VCaP (cell line): ENCODE measurements around the gene SNX24.

Source experiments
- H3K27ac ChIP-seq: fragments of 450-650 bp; 2 replicates; pipeline ENCODE4 v1.5.1; 2017
- TF ChIP-seq, protein P1 (sequence below): fragments of 450-650 bp; conservative IDR thresholded peaks from 2 replicates; pipeline ENCODE4 v1.5.1; 2017; ENCODE audit warnings: mild to moderate bottlenecking, moderate library complexity

Gene SNX24

DNA sequence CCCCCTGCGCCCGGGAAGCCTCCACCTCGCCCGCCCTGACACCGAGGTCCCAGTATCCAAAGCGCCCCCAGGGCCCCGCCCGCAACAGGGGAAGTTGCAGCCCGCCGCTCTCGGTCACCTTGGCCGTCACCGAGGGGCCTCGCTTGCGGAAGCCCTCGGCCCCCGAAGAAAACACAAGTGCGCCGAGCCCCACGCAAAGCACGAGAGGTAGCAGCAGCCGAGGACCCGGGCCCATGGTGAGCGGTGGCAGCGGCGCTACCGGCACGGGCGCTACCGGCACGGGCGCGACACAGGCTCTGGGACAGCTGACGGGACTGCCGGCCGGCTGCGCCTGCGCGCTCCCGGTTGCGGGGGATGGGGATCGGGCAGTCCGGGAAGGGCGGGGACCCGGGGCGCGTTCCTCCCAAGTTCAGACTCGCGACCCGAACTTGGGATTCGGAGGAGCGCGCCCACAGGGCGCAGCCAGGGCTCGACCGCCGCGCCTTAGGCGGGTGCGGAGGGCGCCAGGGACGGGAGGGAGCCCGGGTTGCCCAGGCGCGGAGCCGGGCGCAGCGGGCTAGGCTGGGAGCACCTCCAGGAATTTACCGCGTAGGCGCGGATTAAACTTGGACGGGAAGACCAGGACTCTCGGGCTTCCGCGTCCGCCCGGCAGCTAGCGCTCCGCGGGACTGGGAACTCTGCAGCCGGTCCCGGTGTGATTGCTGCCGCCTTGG is 191.1 kb downstream of the SNX24 start, which contains the start of gene PPIC:
TSS of gene PPIC (minus strand) at position 335 of the 713 bp plus-strand sequence. CDS start at position 235, 100 bp downstream.
- TF ChIP-seq, protein P1, sequence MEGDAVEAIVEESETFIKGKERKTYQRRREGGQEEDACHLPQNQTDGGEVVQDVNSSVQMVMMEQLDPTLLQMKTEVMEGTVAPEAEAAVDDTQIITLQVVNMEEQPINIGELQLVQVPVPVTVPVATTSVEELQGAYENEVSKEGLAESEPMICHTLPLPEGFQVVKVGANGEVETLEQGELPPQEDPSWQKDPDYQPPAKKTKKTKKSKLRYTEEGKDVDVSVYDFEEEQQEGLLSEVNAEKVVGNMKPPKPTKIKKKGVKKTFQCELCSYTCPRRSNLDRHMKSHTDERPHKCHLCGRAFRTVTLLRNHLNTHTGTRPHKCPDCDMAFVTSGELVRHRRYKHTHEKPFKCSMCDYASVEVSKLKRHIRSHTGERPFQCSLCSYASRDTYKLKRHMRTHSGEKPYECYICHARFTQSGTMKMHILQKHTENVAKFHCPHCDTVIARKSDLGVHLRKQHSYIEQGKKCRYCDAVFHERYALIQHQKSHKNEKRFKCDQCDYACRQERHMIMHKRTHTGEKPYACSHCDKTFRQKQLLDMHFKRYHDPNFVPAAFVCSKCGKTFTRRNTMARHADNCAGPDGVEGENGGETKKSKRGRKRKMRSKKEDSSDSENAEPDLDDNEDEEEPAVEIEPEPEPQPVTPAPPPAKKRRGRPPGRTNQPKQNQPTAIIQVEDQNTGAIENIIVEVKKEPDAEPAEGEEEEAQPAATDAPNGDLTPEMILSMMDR = no peak
- peak within 1 kb of the TSS; percentile 47 for H3K27ac ChIP-seq

DNA sequence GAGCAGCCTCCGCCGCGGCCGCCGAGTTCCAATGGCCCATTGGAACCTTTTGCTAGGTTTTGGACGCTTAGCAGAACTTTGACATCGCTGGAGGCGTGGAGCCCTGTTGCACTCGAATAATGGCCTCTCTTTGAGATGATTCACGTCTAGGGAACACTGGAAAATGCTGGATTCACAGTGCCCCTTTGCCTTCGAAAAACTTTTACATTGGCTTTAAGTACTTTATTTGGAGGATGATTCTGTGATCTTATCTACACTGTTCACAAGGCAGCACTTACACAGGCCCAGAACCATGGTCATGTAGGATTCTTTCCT is 191.6 kb downstream of the SNX24 start:
- H3K27ac ChIP-seq = peak overlapping the region; percentile 47
- TF ChIP-seq, protein P1 = no peak

DNA sequence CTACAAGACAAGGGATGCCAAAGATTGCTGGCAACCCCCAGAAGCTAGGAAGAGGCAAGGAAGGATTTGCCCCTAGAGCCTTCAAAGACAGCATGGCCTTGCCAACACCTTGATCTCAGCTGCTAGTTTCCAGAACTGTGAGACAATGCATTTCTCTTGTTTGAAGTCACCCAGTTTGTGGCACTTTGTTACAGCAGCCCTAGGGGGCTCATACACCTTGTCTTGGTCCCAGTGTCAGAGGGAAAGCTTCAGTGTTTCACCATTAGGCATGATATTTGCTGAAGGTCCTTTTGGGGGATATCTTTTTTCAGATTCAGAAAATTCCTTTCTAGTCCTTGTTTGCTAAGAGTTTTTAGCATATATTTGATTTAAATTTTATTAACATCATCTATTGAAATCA is 194.3 kb downstream of the SNX24 start:
- no peak overlapping the region for H3K27ac ChIP-seq
- TF ChIP-seq, protein P1 = no peak

DNA sequence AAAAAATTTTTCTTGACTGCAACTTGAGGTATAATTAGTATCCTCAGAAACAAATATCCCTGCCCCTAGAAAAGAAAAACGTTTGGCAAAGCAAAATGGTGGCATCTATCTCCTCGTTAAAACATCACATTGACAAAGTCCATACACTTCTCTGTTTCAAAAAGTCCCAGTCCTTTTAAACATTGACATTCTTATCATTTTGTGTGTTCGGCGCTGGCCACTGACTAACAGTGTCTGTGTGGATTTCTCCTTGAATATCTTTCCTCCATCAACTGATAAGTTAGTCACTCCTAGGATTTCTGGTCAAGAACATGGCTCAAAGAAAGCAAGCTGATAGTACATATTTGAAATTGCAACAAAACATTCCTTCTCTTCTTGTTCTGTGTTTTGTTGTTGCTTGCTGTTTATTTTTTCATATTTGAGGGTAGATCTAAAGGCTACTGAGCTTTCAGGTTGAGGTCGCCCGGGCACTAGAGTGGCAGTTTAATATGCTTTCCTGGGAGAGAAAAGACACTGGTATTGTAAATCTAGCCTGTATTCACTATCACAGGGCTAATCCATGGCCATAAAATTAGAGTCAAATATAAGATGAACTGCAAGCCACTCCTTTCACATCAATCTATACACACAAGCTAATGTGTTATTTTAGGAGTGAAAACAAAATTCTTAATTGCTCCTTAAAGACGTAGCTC is 199.7 kb downstream of the SNX24 start:
- H3K27ac ChIP-seq = no peak overlapping the region
- TF ChIP-seq, protein P1 = no peak

DNA sequence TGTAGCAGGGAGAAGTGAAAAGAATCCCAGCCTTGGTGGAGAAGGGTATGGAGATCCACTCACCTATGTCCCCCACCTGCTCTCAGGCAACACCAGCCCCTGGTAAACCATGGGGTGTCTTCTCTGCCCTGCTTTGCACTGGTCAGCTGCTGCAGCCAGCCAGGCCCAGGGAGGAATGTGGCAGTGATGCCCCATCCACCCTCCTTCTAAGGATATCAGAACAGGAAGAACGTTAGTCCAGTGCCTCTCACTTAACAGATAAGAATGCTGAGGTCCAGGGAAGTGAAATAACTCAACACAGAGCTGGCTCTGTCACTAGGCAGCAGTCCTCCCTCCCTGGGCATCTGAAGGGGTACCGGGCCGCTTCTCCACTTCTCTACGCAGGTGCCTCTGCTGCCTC is 200.8 kb downstream of the SNX24 start:
- TF ChIP-seq, protein P1 = no peak
- no peak overlapping the region for H3K27ac ChIP-seq

DNA sequence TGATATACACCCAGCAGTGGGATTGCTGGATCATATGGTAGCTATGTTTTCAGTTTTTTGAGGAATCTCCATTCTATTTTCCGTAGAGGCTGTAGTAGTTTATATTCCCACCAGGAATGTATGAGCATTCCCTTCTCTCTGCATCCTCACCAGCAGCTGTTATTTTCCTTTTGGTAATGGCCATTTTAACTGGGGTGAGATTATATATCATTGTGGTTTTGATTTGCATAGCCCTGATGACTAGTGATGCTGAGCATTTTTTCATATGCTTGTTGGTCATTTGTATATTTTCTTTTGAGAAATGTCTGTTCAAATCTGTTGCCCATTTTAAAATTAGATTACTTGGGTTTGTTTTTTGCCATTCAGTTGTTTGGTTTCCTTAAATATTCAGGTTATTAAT is 202.3 kb downstream of the SNX24 start:
- TF ChIP-seq, protein P1 = no peak

DNA sequence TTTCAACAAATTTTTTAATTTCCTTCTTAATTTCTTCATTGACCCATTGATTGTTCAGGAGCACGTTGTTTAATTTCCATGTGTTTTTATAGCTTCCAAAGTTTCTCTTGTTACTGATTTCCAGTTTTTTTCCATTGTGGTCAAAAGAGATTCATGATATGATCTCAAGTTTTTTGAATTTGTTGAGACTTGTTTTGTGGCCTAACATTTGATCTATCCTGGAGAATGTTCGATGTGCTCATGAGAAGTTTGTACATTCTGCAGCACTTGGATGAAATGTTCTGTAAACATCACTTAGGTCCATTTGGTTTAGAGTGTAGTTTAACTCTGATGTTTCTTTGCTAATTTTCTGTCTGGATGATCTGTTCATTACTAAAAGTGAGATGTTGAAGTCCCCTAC is 205.8 kb downstream of the SNX24 start:
- TF ChIP-seq, protein P1 = no peak
- H3K27ac ChIP-seq = no peak overlapping the region

More for the DNA sequence above, 202.3 kb downstream of the SNX24 start:
- H3K27ac ChIP-seq = no peak overlapping the region
